ENCODE data around the gene PHLPP2.

PHLPP2 gene

DNA sequence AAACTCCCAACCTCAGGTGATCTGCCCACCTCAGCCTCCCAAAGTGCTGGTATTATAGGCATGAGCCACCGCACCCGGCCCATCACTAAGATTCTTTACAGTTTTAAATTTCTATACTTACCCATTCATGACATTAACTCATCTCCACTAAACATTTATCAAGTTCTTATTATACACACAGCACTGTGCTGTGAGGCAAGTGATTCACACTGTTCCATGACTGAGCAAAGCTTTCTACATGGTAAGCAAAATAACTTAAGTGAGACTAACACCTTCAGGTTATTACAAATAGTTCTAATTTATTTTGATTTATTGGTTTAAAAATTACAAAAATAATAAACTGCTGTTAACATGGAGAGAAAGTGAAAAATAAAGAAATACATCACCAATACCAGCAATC is 65.0 kb downstream of the PHLPP2 start:
- TF ChIP-seq, protein P1, sequence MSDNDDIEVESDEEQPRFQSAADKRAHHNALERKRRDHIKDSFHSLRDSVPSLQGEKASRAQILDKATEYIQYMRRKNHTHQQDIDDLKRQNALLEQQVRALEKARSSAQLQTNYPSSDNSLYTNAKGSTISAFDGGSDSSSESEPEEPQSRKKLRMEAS (IDR thresholded peaks at IDR 0.05; ENCODE audit: low read depth, low read length): no peak
- TF ChIP-seq MYC (IDR thresholded peaks at IDR 0.05; ENCODE audit: low read depth, low read length): no peak
- TF ChIP-seq, protein P2, sequence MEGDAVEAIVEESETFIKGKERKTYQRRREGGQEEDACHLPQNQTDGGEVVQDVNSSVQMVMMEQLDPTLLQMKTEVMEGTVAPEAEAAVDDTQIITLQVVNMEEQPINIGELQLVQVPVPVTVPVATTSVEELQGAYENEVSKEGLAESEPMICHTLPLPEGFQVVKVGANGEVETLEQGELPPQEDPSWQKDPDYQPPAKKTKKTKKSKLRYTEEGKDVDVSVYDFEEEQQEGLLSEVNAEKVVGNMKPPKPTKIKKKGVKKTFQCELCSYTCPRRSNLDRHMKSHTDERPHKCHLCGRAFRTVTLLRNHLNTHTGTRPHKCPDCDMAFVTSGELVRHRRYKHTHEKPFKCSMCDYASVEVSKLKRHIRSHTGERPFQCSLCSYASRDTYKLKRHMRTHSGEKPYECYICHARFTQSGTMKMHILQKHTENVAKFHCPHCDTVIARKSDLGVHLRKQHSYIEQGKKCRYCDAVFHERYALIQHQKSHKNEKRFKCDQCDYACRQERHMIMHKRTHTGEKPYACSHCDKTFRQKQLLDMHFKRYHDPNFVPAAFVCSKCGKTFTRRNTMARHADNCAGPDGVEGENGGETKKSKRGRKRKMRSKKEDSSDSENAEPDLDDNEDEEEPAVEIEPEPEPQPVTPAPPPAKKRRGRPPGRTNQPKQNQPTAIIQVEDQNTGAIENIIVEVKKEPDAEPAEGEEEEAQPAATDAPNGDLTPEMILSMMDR (IDR thresholded peaks at IDR 0.05; ENCODE audit: low read depth, low read length): no peak
- no peak overlapping the region for H3K4me3 ChIP-seq (ENCODE audit: low read depth, low read length)
- DNase-seq (ENCODE audit: low read depth): no peak

DNA sequence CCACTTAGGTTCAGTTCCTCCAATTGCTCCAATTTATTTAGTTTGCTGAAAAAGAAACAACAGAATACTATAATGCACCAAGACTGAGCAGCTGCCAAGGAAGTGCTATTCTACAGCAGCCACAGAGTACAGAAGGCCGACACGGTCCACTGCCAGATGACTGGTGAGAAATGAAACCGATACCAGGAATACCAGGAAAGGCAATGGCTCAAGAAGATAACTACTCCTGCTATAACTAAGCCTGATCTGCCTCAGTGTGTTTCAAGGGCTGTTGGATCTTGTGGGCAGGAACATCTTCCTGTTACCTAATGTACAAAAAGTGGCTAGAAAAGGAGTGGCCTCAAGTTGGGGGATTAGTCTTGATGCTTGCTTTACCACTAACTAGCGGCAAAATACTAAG is 65.7 kb downstream of the PHLPP2 start:
- TF ChIP-seq POLR2A (IDR thresholded peaks at IDR 0.05; ENCODE audit: extremely low read depth, insufficient read length) (no peak), MYC (IDR thresholded peaks at IDR 0.05; ENCODE audit: low read depth, low read length) (no peak)
- TF ChIP-seq, protein P1 (IDR thresholded peaks at IDR 0.05; ENCODE audit: low read depth, low read length): no peak
- TF ChIP-seq, protein P2 (IDR thresholded peaks at IDR 0.05; ENCODE audit: low read depth, low read length): no peak
- no peak overlapping the region for H3K4me3 ChIP-seq (ENCODE audit: low read depth, low read length)
- DNase-seq (ENCODE audit: low read depth): no peak

DNA sequence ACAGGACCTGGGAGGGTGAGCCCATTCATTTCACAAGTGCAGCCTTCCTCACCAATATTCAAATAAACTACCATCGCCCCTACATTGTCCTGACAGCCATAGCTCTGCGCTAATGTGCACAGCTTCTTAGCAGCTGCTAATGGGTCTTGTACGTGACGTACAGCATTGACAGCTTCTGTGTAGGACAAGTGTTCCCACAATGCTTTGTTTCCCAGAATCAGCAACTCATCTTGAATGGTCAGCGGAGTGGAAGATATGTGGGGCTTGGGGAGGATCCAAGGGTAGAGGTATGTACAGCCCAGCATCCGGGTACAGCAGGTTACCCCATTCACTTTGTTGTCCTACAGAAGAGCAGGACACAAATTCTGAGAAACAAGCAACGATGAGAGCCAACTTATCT is 74.8 kb downstream of the PHLPP2 start:
- no peak overlapping the region for H3K4me3 ChIP-seq (ENCODE audit: low read depth, low read length)
- DNase-seq (ENCODE audit: low read depth): no peak
- TF ChIP-seq, protein P2 (IDR thresholded peaks at IDR 0.05; ENCODE audit: low read depth, low read length): no peak
- TF ChIP-seq, protein P1 (IDR thresholded peaks at IDR 0.05; ENCODE audit: low read depth, low read length): no peak
- no peak for TF ChIP-seq MYC (IDR thresholded peaks at IDR 0.05; ENCODE audit: low read depth, low read length)
- no peak for TF ChIP-seq POLR2A (IDR thresholded peaks at IDR 0.05; ENCODE audit: extremely low read depth, insufficient read length)

DNA sequence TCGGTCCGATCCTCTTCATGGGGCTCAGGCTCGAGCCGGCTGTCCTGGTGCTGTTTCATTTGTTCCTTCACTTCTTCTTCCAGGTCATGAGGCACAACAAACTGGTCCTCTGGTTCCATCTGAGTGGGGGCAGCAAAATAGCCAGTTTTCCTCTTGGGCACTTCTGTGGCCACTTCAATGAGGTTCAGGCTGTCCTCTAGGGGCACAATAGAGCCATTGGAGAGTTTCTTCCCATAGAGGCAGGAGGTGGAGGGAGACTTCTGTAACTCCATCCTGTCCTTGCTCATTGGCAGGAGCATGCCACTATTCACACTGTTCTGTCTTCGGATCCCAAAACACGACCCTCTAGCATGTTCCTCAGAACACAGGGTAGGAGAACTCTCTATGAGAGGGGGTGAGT is 75.6 kb downstream of the PHLPP2 start:
- TF ChIP-seq MYC (IDR thresholded peaks at IDR 0.05; ENCODE audit: low read depth, low read length): no peak
- TF ChIP-seq, protein P2 (IDR thresholded peaks at IDR 0.05; ENCODE audit: low read depth, low read length): peak; percentile 56
- peak; percentile 16 for DNase-seq (ENCODE audit: low read depth)
- H3K4me3 ChIP-seq (ENCODE audit: low read depth, low read length): no peak overlapping the region

DNA sequence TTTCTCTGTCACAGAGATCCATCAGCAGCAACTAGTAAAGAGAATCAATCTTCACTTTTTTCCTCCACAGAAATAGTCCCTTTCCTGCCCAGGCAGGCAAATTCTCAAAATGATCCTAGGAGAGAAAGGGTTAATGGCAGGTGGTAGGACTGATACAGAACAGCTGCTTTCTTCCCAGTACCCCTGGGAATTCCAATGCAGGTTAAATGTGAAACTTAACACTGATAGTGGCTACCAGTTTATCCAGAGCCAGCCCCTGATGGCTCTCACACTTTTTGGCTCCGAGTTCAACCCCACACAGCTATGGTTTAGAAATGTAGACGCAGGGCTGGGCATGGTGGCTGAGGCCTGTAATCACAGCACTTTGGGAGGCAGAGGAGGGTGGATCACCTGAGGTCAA is 76.3 kb downstream of the PHLPP2 start:
- no peak for TF ChIP-seq POLR2A (IDR thresholded peaks at IDR 0.05; ENCODE audit: extremely low read depth, insufficient read length)
- TF ChIP-seq, protein P1 (IDR thresholded peaks at IDR 0.05; ENCODE audit: low read depth, low read length): no peak
- no peak for TF ChIP-seq MYC (IDR thresholded peaks at IDR 0.05; ENCODE audit: low read depth, low read length)
- TF ChIP-seq, protein P2 (IDR thresholded peaks at IDR 0.05; ENCODE audit: low read depth, low read length): no peak
- no peak for DNase-seq (ENCODE audit: low read depth)

DNA sequence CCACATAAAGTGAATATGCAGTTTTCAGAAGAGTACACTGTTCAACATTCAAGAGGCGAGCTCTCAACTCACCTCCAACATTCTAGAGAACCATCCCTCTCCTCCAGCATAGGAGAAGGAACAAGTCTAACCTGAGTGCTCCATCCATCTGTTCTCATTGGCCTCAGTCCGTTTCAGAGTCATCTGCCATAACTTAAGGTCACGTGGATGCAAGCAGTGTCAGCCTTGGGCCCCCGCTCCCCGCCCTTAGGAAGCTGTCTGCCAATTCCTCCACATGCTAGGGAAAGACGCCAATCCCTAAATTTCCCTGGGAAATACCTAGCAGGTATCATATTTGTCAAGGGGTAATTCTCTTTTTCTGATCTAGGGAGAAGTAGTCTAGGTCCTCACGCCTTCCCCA is 77.1 kb downstream of the PHLPP2 start:
- TF ChIP-seq, protein P1 (IDR thresholded peaks at IDR 0.05; ENCODE audit: low read depth, low read length): no peak
- no peak for TF ChIP-seq POLR2A (IDR thresholded peaks at IDR 0.05; ENCODE audit: extremely low read depth, insufficient read length)
- TF ChIP-seq, protein P2 (IDR thresholded peaks at IDR 0.05; ENCODE audit: low read depth, low read length): no peak
- no peak for TF ChIP-seq MYC (IDR thresholded peaks at IDR 0.05; ENCODE audit: low read depth, low read length)
- no peak overlapping the region for H3K4me3 ChIP-seq (ENCODE audit: low read depth, low read length)
- DNase-seq (ENCODE audit: low read depth): no peak

More for the DNA sequence above, 76.3 kb downstream of the PHLPP2 start:
- no peak overlapping the region for H3K4me3 ChIP-seq (ENCODE audit: low read depth, low read length)
